ENCODE results near the gene FYB2.

FYB2 gene

GRCh38 chr1:56834137-56834900 lies 15.1 kb upstream of the FYB2 start:
- DNase-seq (ENCODE audit: insufficient read length, low spot score) (no peak), FAIRE-seq (no peak)

GRCh38 chr1:56833088-56833487 lies 13.9 kb upstream of the FYB2 start:
- no peak for DNase-seq (ENCODE audit: insufficient read length, low spot score)
- no peak for FAIRE-seq

DNA sequence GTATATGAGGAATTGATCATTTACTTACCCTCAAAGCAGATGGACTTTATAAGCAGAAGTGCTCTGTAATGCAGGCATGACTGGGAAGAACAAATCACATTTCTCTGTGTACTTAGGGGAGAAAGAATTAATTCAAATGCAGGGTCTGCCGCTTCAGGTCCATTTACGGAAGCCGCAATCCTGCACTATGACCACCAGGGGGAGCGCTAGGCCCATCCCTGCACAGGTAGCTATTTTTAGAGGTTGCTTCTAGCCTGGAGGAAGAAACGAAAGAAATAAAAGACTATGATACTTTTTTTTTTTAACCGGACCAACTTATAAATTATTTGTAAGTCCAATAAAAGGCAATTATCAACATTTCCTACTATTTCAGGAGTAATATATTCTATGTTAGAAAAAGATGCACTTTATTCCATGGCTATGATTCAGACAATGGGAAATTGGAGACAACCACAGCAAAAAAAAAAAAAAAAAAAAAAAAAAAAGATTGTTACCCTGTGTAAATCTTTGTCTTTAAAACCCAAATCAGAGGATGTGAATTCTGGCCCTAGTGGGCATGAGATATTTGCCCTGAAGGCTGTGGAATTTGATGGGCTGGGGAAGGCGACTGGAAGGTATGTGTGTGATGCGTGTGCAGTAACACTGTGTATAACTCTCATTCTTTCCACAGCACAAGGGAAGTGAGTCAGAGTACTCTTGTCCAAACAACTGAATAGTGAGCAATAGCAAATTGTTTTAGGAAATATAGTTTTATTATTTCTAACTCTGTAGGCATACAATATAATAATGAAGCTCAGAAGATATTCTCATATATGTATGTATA lies 12.9 kb upstream of the FYB2 start:
- peak; percentile 46 for DNase-seq (ENCODE audit: insufficient read length, low spot score)
- peak; percentile 13 for FAIRE-seq

DNA sequence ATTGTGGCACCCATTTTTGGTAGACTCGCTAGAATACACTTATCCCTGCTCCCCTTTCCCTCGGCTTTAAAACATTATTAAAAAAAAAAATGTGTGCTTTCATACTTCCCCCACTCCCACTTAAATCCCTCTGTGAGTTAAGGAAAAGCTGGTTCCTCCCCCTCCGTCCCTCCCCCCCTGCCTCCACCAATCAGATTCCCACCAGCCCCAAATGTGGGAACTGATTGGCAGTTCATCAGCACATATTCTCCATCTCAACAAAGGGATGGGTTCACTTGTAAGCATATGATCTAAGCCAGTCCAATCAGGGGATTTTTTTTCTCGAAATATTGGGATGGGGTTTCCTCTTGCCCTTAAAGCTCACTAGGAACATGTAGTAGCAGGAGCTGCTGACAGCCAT lies 10.8 kb upstream of the FYB2 start:
- FAIRE-seq = no peak

GRCh38 chr1:56827711-56828110 lies 8.5 kb upstream of the FYB2 start:
- DNase-seq (ENCODE audit: insufficient read length, low spot score) = no peak
- FAIRE-seq = no peak

More for the DNA sequence above, 10.8 kb upstream of the FYB2 start:
- DNase-seq (ENCODE audit: insufficient read length, low spot score) = no peak

DNA sequence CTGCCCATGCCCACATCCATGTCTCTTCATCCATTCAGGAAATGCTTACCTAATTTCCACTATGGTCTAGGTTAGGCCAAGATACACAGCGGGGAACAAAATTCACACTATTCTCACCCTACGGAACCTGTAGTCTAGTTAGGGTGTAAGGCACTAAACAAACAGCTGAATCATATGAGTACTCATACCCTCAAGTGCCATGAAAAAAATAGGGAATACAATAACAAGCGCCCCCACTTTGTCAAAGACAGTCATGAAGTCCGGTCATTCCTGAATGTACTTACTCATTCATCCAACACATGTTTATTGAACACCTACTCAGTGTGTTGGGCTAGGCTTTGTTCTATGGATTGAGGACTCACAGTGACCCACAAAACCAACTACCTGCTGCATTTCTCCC lies 6.2 kb upstream of the FYB2 start:
- DNase-seq (ENCODE audit: insufficient read length, low spot score) (no peak), FAIRE-seq (no peak)

DNA sequence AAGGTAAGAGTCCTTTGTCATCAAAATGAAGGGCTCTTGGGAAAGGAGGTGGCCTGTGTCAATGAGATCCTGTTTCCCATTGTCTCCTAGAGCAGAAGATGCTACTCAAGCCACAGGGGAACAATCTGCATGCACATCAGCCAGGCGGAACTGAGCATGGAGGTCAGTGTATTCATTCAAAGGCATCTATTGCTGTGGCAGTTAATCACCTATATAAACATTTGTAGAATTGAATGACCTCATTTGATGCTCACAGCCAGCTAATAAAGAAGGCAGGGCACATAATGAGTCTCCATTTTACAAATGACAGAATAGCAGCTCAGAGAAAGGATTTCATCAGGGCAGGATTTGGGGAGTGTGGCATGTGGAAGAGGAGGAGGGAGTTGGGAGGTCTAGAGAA lies 5.7 kb upstream of the FYB2 start:
- DNase-seq (ENCODE audit: insufficient read length, low spot score) (no peak), FAIRE-seq (no peak)

GRCh38 chr1:56824271-56824670 lies 5.1 kb upstream of the FYB2 start:
- DNase-seq (ENCODE audit: insufficient read length, low spot score) (no peak), FAIRE-seq (no peak)

DNA sequence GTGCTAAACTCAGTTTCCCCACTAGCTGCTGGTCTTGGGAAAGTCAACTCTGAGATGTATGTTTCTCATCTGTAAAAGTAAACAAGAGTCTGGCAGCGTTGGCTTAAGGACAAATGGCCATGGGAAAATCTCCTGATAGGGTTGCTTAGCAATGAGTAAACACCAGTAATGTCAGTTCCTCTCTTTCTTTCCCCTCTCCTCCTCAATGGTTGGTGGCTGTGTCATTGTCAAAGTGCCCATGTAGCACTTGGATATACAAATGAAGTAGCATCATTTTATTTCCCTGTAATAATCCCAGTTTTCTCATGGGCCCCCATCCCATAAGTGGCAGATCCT lies 2.2 kb upstream of the FYB2 start:
- FAIRE-seq (no peak), DNase-seq (ENCODE audit: insufficient read length, low spot score) (no peak)

- DNase-seq (ENCODE audit: insufficient read length, low spot score) (peak; percentile 60), FAIRE-seq (no peak)
These were observed 1.7 kb upstream of the FYB2 start for GRCh38 chr1:56820755-56821461.

- DNase-seq (ENCODE audit: insufficient read length, low spot score) (no peak), FAIRE-seq (no peak)
These were observed 1.3 kb downstream of the FYB2 start for GRCh38 chr1:56817716-56818463.

GRCh38 chr1:56816909-56817308 lies 2.3 kb downstream of the FYB2 start:
- DNase-seq (ENCODE audit: insufficient read length, low spot score) = no peak
- FAIRE-seq = no peak

DNA sequence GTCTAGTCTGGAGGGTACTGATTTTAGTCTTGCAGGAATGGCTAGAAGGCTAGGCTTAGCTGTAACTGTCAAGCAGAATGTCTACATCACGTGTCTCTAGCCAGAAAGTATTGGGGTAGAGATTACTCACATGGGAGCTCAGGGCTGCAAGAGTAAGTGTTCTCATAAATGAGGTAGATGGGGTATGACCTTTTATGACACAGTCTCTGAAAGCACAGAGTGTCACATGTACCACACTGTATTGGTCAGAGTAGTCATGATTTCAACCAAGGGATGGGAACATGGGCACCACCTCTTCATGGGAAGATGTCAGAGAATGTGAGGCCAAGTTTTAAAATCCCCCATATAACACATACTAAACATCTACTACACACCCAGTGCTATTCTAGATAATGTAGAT lies 2.9 kb downstream of the FYB2 start:
- DNase-seq (ENCODE audit: insufficient read length, low spot score) = no peak
- no peak for FAIRE-seq

- DNase-seq (ENCODE audit: insufficient read length, low spot score) (no peak), FAIRE-seq (no peak)
These were observed 5.0 kb downstream of the FYB2 start for GRCh38 chr1:56814205-56814604.

- DNase-seq (ENCODE audit: insufficient read length, low spot score) = no peak
These were observed 7.9 kb downstream of the FYB2 start for GRCh38 chr1:56811331-56811730.

DNA sequence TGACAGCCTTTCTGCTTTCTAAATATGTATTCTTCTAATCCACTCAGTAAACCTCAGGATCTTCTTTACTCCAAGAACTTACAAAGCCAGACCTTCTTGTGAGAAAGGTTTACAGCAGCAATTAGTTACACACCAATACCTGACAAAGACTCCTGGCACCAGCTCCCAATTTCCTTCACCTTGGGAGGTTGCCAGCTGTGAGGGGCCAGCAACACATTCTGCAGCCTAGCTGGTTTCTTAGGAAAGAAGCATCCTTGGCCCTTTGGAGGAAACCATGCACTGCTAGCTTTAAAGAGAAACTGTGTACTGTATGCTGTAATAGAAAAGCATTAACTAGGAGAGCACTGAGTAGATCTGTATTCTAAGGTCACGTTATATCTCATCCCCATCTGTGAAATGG lies 10.8 kb downstream of the FYB2 start:
- FAIRE-seq = no peak

More at GRCh38 chr1:56811331-56811730, 7.9 kb downstream of the FYB2 start:
- no peak for FAIRE-seq

DNA sequence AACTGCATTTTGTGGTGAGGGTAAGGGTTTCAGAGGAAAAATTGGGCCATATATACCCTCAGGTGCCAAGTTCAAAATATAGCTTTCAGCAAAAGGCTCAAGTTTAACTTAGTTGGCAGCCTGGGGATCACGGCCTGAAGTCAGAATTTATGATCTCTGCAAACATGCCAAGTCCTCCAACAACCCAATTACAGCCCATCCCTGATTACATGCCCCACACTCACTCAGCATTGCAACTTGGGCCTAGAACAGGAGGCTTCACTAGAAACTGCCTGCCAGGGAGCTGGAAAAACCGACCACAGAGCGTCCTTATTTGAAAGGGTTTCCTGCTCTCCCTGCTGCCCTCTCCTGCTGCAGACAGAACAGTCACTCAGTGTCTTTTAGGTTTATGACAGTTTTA lies 12.4 kb downstream of the FYB2 start:
- FAIRE-seq = no peak
- DNase-seq (ENCODE audit: insufficient read length, low spot score) = no peak

More for the DNA sequence above, 10.8 kb downstream of the FYB2 start:
- no peak for DNase-seq (ENCODE audit: insufficient read length, low spot score)

DNA sequence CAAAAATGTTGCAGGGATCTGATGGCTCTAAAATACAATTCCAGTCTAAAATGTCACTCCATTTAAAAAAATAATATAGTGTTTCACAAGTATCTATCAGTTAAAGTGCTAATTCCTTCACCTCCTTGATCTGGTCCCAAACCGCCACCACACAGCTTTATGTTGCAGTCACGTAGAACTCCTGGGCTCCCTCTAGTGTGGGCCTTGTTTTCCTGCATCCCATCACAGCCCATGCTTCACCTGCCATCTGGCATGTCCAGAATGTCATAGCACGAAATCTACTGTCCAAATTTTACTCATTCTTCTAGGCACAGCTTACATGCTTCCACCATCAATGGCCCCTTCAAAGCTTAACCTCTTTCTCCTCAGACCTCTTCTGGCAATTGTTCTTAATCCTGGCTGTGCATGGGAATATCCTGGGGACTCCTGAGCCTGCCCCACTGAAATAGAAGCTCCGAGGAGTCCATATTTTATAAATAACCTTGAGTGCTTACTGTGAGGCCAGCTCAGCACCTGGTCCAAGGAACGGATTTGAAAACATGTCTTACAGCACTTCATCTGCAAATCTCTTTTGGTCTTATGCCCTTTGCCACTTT lies 15.5 kb downstream of the FYB2 start:
- FAIRE-seq = no peak
- peak; percentile 14 for DNase-seq (ENCODE audit: insufficient read length, low spot score)

DNA sequence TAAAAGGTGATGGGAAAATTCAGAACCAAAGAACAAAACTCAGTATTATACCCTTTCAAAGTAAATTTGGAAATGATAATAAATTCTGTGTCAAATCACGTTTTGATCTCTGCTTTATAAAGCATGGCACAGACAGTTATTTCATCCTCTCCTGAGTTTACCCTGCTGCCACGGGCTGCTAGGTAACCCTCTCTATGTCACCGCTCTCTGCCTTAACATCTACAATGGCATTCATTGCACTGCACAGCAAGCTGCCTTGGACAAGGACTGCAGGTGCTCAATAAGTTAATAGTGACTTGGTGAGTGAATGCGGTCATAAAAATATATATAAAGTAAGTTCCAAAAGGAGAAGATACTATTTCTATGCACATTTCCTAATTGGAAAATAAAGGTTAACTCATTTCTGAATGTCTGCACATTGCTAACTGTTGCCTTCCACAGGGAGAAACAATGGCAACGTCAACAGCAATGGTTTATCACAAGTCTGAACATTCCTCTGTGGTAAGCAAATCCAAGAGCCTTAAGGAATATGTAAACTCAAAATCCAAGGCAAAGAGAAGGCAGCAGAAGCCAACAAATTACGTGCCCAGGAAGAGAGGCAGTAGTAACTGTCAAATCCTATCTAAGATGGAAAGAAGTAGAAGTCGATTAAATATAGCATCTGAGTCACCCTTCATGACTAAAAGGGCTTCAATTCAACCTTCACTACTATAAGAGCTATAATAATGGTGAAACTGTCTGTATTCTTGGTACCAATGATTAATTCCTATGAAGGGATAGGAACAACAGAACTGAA lies 19.4 kb downstream of the FYB2 start:
- no peak for FAIRE-seq
- no peak for DNase-seq (ENCODE audit: insufficient read length, low spot score)

GRCh38 chr1:56798053-56798471 lies 21.1 kb downstream of the FYB2 start:
- DNase-seq (ENCODE audit: insufficient read length, low spot score) (no peak), FAIRE-seq (no peak)
